GM18868 (cell line): Measurements from ENCODE around the gene TGM3.

Experiments
- ATAC-seq: cut with Tn5 transposase; IDR thresholded peaks from one replicate; pipeline ENCODE4 v1.9.1; 2021; ENCODE audit warnings: mild to moderate bottlenecking, moderate library complexity; ENCODE audit not compliant: unreplicated experiment

TGM3 gene

DNA sequence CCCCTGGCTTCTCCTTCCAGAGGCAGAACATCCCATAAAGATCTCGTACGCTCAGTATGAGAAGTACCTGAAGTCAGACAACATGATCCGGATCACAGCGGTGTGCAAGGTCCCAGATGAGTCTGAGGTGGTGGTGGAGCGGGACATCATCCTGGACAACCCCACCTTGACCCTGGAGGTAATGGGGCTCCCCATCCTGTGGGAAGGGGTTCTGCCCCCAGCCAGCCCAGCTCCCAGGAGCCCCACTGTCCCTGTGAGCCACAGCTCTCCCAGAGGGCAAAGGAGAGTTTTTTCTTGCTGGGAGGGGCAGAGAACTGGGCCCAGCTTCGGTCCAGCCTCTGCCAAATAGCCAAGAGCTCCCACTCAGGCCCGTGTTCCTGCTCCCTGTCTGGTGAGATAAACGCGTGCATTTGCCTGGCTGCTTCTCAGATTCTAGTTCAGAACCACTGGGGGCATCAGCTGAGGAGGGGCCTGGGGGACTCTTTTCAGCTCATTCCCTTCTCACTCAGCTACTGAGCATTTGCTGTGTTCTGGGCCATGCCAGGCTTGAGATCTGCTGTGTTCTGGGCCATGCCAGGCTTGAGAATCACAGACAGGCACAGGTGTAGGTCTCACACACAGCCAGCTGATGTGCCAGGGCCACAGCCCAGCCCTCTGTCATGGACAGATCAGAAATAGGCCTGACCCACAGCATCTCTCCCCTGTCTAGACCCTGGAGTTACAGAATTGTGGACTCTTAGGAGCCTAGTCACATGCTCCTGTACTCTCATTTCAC, 39.5 kb downstream of the TGM3 start:
- no peak for ATAC-seq

DNA sequence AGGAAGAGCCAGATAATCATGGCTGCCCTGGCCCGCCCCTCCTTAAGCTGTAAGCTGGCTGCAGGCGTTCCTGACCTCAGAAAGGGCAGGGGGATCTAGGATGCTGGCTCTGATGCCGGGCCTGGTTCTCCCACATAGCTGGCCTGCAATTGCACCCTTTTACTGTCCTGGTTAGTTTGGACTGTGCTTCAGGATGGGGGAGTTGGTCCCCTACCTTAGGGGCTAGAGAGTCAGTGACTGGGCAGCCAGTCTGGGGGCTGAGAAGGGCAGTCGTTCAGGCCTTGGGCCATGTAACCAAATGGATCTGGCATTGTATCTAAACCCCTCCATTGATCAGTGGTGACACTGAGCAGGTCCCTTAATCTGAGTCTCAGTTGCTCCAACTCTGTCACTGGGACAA, 40.7 kb downstream of the TGM3 start:
- ATAC-seq = no peak

DNA sequence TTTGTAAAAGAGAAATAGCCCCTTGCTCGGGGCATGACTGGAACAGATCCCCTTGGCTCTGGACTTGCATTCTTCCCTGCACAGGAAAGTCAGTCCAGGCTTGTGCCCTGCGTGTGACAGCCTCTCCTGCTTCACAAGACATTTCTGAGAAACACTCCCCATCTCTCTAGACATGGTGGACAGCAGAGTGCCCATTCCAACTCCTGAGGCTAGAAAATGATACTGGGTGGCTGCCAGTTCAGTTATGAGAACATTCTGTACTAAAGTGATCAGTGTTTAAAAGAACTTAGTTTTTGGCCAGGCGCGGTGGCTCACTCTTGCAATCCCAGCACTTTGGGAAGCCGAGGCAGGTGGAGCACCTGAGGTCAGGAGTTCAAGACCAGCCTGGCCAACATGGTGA, 41.3 kb downstream of the TGM3 start:
- ATAC-seq = no peak

DNA sequence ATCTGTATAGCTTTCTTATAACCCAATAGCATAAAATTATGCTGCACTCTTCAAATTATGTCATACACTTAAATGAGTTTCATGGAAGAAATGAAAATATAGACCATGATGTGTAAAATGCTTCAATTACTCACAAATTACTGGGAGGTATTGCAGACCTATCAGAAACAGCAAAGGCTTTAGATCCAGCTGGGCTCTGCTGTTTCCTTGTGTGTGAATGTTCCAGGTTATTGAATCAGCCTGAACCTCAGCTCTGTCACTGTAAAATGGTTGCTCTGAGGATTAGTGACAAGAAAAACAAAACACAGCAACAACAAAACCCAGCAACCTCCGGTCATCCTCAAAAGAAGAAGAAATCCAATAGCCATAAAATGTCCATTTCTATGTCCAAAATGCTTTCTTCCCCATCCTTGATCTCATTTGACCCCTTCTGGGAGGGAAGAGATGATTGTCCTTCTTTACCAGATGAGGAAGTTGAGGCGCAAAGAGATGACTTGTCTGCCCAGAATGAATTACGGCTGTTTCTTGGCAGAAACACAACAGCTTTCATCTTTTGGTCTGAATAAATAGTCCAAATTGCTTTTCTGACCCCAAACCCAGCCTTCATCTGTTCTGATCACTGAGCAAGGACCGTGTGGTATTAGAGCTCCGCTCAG, 42.7 kb downstream of the TGM3 start:
- ATAC-seq = no peak

DNA sequence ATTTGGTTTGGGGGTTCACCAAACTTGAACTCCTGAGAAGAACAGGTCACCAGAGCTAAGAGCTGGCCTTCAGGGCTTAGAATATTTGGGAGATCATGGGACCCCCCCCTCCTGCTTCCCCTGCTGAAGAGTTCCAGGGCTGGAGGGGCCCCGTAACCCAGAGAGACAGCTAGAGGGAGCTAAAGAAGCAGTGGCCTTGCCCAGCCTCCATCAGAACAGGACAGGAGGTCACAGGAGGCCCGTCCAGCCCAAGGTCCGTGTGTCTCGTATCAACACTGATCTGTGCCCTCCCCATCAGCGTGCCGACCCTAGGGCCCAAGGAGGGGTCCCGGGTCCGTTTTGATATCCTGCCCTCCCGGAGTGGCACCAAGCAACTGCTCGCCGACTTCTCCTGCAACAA, 44.3 kb downstream of the TGM3 start:
- no peak for ATAC-seq

DNA sequence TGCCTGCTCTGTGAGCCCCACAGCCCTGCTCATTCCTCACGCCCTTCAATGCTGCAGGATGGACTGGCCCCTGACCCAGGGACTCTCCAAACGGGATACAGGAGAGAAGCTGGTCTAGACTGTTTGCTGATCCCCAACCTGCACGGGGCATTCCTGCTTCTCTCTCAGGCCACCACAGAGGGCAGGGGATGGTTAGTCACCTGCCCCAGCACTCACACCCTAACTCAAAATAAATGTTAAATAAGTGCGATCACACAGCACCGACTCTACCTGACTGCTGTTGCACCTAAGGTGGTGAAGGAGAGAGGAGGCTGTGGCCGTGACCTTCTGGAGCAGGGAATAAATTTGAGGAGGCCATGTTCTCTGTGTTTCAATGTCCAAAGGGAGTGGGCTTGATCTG, 45.0 kb downstream of the TGM3 start:
- ATAC-seq = no peak

DNA sequence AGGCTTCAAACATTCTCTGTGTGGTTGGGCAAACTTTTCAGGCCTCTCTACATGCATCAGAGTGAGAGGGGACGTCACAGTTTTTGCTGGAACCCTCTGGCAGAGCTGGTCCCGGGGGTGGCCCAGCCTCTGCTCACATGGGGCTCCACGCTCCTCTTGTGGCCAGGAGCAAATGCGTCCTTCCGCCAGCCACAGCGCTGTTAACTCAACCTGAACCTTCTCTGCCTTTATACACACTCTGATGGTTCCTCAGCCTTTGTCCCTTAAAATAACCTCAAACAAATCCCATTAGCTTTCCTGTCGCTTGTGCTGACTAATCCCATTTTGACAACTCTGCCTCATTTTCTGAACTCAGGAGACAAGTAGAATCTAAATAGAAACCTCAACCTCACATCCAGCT, 45.5 kb downstream of the TGM3 start:
- no peak for ATAC-seq

DNA sequence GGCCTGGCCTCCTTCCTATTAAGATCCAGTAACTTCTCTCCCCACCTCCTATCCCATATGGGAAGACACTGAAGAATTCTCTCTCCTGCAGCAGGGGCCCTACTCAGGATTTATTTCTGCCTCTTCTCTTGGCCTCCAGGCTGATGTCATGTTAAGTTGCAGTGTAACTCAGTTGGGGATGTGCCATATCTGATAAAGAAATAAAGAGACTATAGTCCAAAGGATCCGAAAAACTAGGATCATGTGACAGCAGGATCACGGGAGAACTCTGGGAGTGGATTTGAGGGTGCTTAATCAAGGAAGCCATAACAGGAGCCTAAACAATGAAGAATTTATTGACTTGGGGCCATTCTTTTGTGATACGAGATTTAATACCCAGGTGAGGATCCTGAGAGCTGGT, 46.4 kb downstream of the TGM3 start:
- no peak for ATAC-seq

DNA sequence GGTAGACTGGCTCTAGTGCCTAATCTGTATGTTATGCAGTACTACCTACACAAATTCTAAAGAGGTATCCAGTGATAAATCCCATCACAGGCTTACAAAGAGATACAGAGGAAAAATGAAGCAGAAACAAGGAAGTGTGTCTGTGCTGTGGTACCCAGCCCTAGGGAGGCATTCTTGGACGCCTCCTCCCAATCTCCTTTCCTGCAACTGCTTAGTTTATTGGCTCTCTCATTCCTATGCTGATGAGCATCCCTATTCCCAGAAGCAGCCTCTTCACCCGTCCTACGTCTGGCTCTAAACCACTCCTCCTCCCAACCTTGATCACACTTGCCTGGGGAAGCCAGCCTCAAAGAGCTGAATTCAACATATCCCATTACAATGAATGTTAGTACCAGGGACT, 50.4 kb downstream of the TGM3 start:
- ATAC-seq = no peak

DNA sequence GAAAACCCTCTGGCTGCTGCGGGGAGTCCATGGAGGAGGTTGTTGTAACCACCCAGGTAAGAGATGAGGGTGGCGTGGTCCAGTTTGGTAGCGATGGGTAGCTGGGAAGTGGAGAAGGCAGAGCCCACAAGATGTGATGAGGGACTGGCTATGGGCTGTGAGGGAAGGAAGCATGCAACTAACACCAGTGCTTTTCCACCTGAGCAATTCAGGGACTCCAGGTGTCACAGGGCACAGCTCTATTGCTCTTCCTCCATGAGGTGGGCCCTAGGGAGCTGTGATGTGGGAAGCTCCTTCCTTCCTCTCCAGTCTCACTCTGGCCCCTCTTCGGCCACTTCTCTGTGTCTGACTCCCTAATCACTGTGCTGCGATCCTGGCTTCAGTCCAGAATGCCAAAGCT, 52.5 kb downstream of the TGM3 start:
- ATAC-seq = no peak

DNA sequence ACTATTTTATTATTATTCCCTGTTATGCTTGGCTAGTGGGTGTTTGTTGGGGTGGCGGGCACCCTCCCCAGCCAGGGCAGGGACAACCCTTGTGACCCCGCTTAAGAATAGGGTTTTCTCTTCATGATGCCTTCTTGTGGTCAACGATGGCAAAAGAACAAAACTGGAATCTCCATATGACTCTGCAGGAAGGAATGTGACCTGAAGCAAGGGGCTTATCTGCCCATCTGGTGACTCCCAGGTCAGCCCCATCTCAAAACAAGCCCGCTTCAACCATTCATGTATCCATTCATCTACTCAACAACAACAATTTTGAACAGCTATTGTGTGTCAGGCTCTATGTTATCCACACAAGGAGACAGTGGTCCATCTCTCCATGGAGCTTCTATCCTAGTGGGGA, 54.0 kb downstream of the TGM3 start:
- ATAC-seq = no peak

DNA sequence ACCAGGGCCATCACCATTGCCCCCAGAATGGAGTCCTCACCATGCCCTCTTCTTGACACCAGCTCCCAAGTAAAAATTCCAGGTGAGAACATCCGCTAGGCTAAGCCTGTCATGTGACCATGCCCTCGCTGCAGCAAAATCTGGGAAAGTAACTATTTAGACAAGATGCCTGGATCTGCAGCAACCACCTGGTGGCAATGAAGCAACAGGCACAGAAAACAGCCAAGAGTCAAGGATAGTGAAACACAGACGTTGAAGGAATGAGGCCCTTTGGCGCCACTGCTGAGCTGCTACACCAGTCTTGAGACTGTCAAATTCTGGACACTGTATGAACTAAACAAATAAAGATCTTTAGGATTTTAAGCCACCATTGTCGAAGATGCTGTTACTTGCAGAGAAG, 54.8 kb downstream of the TGM3 start:
- no peak for ATAC-seq

DNA sequence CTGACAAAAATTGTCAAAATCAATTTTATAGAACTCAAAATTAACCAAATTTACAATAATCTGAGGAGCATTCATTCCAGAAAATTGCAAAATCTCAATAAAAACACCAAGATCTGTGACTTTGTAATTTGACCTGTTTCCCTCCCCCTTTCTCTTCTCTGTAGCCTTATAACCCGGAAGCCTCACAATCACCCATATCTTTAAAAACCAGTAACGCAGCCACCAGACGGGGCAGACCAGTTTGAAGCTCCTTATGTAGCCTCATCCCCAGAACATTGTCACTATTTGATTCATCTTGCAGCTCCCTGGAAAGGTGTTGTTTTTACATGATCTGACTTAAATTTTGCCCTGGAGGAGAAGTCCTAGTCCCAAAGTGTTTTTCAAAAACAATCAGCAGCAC, 57.4 kb downstream of the TGM3 start:
- no peak for ATAC-seq

DNA sequence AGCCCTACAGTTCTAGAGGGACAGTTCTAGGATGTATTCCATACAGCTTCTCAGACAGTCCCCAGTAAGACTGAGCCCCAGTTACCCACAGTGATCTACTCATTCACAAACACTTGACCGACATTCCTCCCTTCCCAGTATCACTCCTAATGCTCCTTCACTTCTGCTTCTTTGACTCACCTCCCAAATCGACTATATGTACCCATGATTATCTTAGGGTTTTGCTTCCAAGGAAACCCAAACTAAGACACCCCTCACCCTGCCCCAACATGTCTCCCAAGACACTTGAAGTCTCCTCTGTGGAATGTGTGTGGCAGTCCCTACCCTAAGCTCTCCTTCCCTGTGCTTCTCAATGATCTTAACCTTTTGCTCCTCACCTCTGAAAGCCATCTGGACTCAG, 61.3 kb downstream of the TGM3 start:
- ATAC-seq = no peak

DNA sequence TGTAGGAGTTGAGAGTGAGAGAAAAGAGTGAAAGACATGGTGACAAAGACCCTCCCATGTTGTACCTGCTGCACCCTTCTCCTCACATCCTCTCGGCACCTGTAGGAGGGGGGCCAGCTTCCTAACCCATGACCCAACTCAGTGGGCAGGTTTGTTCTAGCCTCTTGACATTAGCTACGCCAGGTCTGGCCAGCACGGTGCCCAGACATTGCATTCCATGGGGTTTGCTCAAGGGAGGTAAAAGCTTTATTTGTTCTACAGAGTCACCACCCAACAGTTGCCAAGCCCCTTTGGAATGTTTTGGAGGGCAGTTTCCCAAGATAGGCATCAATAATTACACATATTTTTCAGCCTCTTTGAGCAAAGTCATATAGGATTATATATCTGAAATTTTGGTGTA, 62.2 kb downstream of the TGM3 start:
- no peak for ATAC-seq

DNA sequence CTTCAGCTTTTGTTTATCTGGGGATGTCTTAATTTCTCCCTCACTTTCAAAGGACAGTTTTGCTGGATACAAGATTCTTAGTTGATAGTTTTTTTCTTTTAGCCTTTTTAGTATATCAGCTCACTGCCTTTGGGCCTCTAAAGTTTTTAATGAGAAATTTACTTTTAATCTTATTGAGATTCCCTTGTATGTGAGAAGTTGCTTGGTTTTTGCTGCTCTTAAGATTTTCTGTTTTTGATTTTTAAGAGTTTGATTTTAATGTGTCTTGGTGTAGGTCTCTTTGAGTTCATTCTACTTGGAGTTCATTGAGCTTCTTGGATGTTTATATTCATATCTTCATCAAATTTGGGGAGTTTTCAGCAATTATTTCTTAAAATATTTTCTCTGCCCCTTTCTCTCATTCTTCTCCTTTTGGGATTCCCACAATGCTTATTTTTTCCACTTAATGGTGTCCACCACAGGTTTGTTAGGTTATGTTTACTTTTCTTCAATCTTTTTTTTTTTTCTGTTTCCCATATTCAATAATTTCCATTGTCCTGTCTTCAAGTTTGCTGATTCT, 65.3 kb downstream of the TGM3 start:
- ATAC-seq = no peak

DNA sequence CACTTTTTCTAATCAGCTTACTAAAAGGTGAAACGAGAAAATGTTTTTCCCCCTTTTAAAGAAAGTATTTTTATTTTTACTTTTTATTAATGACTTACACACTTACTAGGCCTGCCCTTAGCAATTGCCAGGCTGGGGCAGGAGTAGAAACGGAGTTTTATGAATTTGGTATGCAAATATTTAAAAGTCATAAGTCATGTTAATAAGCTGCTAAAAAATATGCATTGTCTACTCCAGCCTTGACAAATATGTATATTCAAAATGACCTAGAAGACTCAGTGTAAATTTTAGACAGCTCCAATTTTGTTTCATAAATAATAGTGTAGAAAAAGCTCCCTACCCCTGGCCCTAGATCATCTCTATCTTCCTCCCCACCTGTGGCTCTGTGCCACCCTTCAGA, 67.4 kb downstream of the TGM3 start:
- ATAC-seq = no peak

DNA sequence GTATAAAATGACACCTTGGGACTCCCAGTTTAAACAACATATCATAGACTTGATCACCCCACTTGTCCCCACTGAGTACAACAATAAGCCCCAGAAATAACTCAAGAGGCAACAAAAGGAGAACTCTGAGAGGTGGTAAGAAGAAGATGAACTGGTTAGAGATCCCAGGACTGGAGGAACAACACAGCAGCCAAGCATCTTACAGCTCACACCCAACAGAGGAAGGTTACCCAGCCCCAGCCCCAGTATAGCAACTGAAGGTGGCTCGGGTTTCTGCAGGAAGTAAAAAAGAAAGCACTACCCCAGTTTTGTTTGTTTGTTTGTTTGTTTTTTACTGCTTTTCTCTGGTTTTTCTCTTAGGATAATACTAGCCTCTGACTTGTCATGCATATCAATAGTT, 67.8 kb downstream of the TGM3 start:
- ATAC-seq = no peak

DNA sequence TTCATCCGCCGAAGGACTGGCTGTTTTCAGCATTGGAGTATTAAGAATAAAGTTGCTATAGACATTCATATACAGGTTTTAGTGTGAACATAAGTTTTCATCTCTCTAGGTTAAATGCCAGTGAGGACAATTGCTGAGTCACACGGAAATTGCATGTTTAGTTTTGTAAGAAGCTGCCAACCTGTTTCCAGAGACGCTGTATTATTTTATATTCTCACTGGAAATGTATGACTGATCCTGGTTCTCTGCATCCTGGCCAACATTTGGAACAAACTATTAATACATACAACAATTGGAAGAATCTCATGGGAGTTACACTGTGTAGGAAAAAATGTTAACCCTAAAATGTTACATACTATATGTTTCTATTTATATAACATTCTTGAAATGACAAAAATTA, 68.2 kb downstream of the TGM3 start:
- no peak for ATAC-seq

DNA sequence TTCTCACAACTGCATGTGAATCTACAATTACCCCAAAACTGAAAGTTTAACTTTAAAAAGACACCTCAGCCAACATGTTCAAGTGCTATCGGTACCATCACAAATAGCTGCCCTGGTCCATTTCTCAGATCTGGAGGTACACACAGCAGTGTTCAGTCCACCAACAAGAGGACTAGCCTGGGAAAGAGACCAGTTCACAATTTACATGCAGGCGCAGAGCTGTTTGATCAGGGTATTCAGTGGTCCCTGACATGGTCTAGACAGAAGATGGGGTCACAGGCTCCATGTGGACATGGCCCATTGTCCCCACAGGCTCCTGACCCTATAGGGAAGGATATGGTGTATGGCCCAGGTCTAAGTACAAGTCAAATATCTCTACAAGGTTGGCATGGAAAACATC, 69.3 kb downstream of the TGM3 start:
- ATAC-seq = no peak

DNA sequence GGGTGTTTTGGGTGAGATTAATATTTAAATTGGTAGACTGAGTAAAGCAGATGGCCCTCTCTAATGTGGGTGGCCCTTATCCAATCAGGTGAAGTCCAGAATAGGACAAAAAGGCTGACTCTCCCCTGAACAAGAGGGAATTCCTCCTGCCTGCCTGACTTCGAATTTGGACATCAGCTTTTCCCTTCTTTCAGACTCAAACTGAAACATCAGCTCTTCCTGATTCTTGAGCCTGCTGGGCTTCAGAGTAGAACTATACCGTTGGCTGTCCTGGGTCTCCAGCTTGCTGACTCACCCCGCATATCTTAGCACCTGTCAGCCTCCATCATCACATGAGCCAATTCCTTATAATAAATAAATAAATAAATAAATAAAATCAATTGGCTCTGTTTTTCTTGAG, 69.9 kb downstream of the TGM3 start:
- no peak for ATAC-seq

DNA sequence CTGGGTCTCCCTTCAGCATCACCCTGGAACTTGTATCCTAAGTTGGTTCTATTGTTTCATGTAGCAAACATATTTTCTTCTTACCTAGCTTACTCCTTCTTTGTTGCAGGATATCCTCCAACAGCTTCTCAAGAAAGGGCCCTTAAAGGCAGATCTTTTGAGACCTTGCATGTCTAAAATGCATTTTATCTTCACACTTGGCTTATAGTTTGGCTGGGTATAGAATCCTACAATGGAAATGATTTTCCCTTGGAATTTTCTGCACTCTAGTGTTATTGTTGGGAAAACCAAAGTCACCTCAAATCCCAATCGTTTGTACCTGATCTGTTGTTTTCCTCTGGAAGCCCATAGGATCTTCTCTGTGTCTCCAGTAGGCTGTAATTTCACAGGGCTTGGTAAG, 72.8 kb downstream of the TGM3 start:
- ATAC-seq = no peak

DNA sequence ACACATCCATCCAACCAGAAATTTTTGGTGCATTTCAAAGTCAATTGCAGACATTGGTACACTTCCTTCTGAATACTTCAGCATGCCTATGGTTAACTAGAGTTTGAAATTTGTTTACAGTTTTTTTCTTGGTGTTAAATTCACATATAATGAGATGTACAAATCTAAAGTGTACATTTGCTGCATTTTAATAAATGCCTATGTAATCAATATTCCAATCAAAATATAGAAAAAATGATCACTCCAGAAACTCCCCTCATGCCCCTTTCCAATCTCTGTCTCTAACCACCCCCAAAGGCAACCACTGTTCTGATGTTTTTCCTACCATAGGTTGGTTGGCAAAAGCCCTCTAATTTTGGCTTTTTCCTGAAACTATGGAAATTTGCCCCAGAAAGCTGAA, 77.3 kb downstream of the TGM3 start:
- ATAC-seq = no peak
